WTC11 (cell line): ENCODE data around the gene TIGAR. TPM values are rescaled to one million over a fixed set of nuclear protein-coding genes. Genes with fewer than 3 reads are reported as not detected.
A peak's percentile ranks its signal among the peaks of the same experiment; 100 is the strongest.

Experiments
- ATAC-seq: fragments of 200-7000 bp; cut with Tn5 transposase; 2 replicates; pipeline ENCODE4 v1.10.0; 2021; ENCODE audit warnings: mild to moderate bottlenecking, moderate library complexity
- CTCF ChIA-PET: fragments of 300-600 bp; sonication (Branson Sonifier 250); formaldehyde crosslinking; loops from one replicate; lab custom pipeline; 2021; ENCODE audit warnings: antibody characterized with exemption; lab: Charles Lee
- POLR2A ChIA-PET: fragments of 350-600 bp; sonication (Branson Sonifier 250); formaldehyde crosslinking; loops from one replicate; lab custom pipeline; 2021; ENCODE audit warnings: antibody characterized with exemption; lab: Charles Lee
- DNase-seq: peaks from one replicate; pipeline ENCODE4 v3.0.0; 2021; ENCODE audit warnings: low spot score
- H3K27ac Mint-ChIP-seq: 2 replicates; pipeline ENCODE4 v1.8.0; 2021; ENCODE audit warnings: mixed read lengths
- H3K27me3 Mint-ChIP-seq: 2 replicates; pipeline ENCODE4 v1.8.0; 2021; ENCODE audit warnings: low read depth, mild to moderate bottlenecking, moderate library complexity, mixed read lengths
- H3K36me3 Mint-ChIP-seq: 2 replicates; pipeline ENCODE4 v1.8.0; 2021; ENCODE audit warnings: mixed read lengths
- H3K4me1 Mint-ChIP-seq: 2 replicates; pipeline ENCODE4 v1.8.0; 2022; ENCODE audit warnings: mixed read lengths
- H3K4me3 Mint-ChIP-seq: 2 replicates; pipeline ENCODE4 v1.8.0; 2021; ENCODE audit warnings: mild to moderate bottlenecking, moderate library complexity, mixed read lengths
- H3K9me3 Mint-ChIP-seq: 2 replicates; pipeline ENCODE4 v1.8.0; 2021; ENCODE audit warnings: mixed read lengths
- CBFB ChIP-seq: sonication (generic); formaldehyde crosslinking; IDR thresholded peaks from 2 replicates; pipeline ENCODE4 v1.8.1; 2022; ENCODE audit warnings: mild to moderate bottlenecking, low read depth, missing genetic modification reagents
- CREM ChIP-seq: sonication (generic); formaldehyde crosslinking; IDR thresholded peaks from 2 replicates; pipeline ENCODE4 v1.8.1; 2022; ENCODE audit warnings: mild to moderate bottlenecking, missing genetic modification reagents, moderate library complexity
- CTCF ChIP-seq: fragments of 200-600 bp; IDR thresholded peaks from 2 replicates; pipeline ENCODE4 v1.8.0; 2022; ENCODE audit warnings: antibody characterized with exemption
- EMX1 ChIP-seq: fragments of 250-450 bp; sonication (Bioruptor Pico); IDR thresholded peaks from 2 replicates; pipeline ENCODE4 v1.8.0; 2021; ENCODE audit warnings: mild to moderate bottlenecking
- ERG ChIP-seq: fragments of 250-450 bp; sonication (Bioruptor Pico); IDR thresholded peaks from 2 replicates; pipeline ENCODE4 v1.8.0; 2021; ENCODE audit warnings: mild to moderate bottlenecking
- ETV6 ChIP-seq: sonication (generic); formaldehyde crosslinking; IDR thresholded peaks from 2 replicates; pipeline ENCODE4 v1.8.1; 2022; ENCODE audit warnings: mild to moderate bottlenecking, missing genetic modification reagents
- FOXJ3 ChIP-seq: sonication (generic); formaldehyde crosslinking; IDR thresholded peaks from 2 replicates; pipeline ENCODE4 v1.9.0; 2021; ENCODE audit warnings: missing genetic modification reagents, mild to moderate bottlenecking, borderline replicate concordance
- GTF2I ChIP-seq: fragments of 250-450 bp; sonication (Bioruptor Pico); conservative IDR thresholded peaks from 2 replicates; pipeline ENCODE4 v1.4.0; 2021; ENCODE audit warnings: mild to moderate bottlenecking
- IRF2 ChIP-seq: sonication (generic); formaldehyde crosslinking; IDR thresholded peaks from 2 replicates; pipeline ENCODE4 v1.8.0; 2022; ENCODE audit warnings: low read depth, missing genetic modification reagents, borderline replicate concordance
- NR1H2 ChIP-seq: sonication (generic); formaldehyde crosslinking; IDR thresholded peaks from 2 replicates; pipeline ENCODE4 v1.9.0; 2021; ENCODE audit warnings: mild to moderate bottlenecking, moderate library complexity, missing genetic modification reagents
- NR3C1 ChIP-seq: sonication (generic); formaldehyde crosslinking; conservative IDR thresholded peaks from 2 replicates; pipeline ENCODE4 v1.8.1; 2023; ENCODE audit warnings: low read depth, mild to moderate bottlenecking, missing genetic modification reagents
- PRRX2 ChIP-seq: fragments of 250-450 bp; sonication (Bioruptor Pico); IDR thresholded peaks from 2 replicates; pipeline ENCODE4 v1.8.0; 2021; ENCODE audit warnings: mild to moderate bottlenecking
- SOX15 ChIP-seq: fragments of 250-450 bp; sonication (Bioruptor Pico); IDR thresholded peaks from 2 replicates; pipeline ENCODE4 v1.9.0; 2021; ENCODE audit warnings: mild to moderate bottlenecking
- ZBTB21 ChIP-seq: sonication (generic); formaldehyde crosslinking; IDR thresholded peaks from 2 replicates; pipeline ENCODE4 v1.8.1; 2023; ENCODE audit warnings: mild to moderate bottlenecking, missing genetic modification reagents, borderline replicate concordance
- ZNF317 ChIP-seq: sonication (generic); formaldehyde crosslinking; IDR thresholded peaks from 2 replicates; pipeline ENCODE4 v1.8.1; 2023; ENCODE audit warnings: low read depth, mild to moderate bottlenecking, moderate library complexity, missing genetic modification reagents, borderline replicate concordance
- ZNF532 ChIP-seq: fragments of 250-450 bp; sonication (Bioruptor Pico); IDR thresholded peaks from 2 replicates; pipeline ENCODE4 v1.9.0; 2021; ENCODE audit warnings: mild to moderate bottlenecking, borderline replicate concordance
- ZNF671 ChIP-seq: fragments of 250-450 bp; sonication (Bioruptor Pico); IDR thresholded peaks from 2 replicates; pipeline ENCODE4 v1.8.0; 2021; ENCODE audit warnings: mild to moderate bottlenecking
- ZSCAN18 ChIP-seq: fragments of 250-450 bp; sonication (Bioruptor Pico); IDR thresholded peaks from 2 replicates; pipeline ENCODE4 v2.1.2; 2022; ENCODE audit warnings: mild to moderate bottlenecking, moderate library complexity
- total RNA-seq: library from RNA; stranded (reverse); gene quantifications from 3 replicates; pipeline ENCODE4 v1.2.3, GENCODE V29; 2021
- TF ChIP-seq, protein P1 (sequence below): sonication (generic); formaldehyde crosslinking; IDR thresholded peaks from 2 replicates; pipeline ENCODE4 v1.8.1; 2022; ENCODE audit warnings: mild to moderate bottlenecking, missing genetic modification reagents, moderate library complexity, borderline replicate concordance
- TF ChIP-seq, protein P2 (sequence below): sonication (generic); formaldehyde crosslinking; IDR thresholded peaks from 2 replicates; pipeline ENCODE4 v1.8.1; 2023; ENCODE audit warnings: mild to moderate bottlenecking, missing genetic modification reagents, borderline replicate concordance
- TF ChIP-seq, protein P3 (sequence below): sonication (generic); formaldehyde crosslinking; IDR thresholded peaks from 2 replicates; pipeline ENCODE4 v1.8.0; 2022; ENCODE audit warnings: mild to moderate bottlenecking, missing genetic modification reagents

Gene TIGAR
- total RNA-seq, 1 experiment from 2014 or later, result 26.7 TPM

- ATAC-seq (peak; percentile 94), DNase-seq (peak; percentile 95)
- ChIA-PET CTCF (no interaction called here), POLR2A (no interaction called here)
- H3K4me3 Mint-ChIP-seq, result no peak overlapping the region
- peaks cover 24% of the 10 kb centered on the region for H3K36me3 Mint-ChIP-seq
- TF ChIP-seq ETV6 (no peak), ZBTB21 (CRISPR knock-in tag) (no peak), CTCF (peak; percentile 74), IRF2 (CRISPR knock-in tag) (no peak), FOXJ3 (no peak), NR3C1 (CRISPR knock-in tag) (no peak), ZNF532 (CRISPR knock-in tag) (0 out of 2 replicates have a peak, but pooled peaks have one; percentile 41), CBFB (no peak), ZNF317 (CRISPR knock-in tag) (no peak), ZSCAN18 (CRISPR knock-in tag) (0 out of 2 replicates have a peak, but pooled peaks have one; percentile 46), EMX1 (0 out of 2 replicates have a peak, but pooled peaks have one; percentile 71), NR1H2 (CRISPR knock-in tag) (no peak), PRRX2 (peak; percentile 89; the same call in 1 of the 2 replicates), SOX15 (CRISPR knock-in tag) (no peak), CREM (CRISPR knock-in tag) (no peak), ZNF671 (CRISPR knock-in tag) (peak; percentile 55; the same call in 1 of the 2 replicates), GTF2I (CRISPR knock-in tag) (no peak), ERG (CRISPR knock-in tag) (peak; percentile 56; the same call in 1 of the 2 replicates)
- TF ChIP-seq, protein P1, sequence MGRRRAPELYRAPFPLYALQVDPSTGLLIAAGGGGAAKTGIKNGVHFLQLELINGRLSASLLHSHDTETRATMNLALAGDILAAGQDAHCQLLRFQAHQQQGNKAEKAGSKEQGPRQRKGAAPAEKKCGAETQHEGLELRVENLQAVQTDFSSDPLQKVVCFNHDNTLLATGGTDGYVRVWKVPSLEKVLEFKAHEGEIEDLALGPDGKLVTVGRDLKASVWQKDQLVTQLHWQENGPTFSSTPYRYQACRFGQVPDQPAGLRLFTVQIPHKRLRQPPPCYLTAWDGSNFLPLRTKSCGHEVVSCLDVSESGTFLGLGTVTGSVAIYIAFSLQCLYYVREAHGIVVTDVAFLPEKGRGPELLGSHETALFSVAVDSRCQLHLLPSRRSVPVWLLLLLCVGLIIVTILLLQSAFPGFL (CRISPR knock-in tag), result no peak
- TF ChIP-seq, protein P2, sequence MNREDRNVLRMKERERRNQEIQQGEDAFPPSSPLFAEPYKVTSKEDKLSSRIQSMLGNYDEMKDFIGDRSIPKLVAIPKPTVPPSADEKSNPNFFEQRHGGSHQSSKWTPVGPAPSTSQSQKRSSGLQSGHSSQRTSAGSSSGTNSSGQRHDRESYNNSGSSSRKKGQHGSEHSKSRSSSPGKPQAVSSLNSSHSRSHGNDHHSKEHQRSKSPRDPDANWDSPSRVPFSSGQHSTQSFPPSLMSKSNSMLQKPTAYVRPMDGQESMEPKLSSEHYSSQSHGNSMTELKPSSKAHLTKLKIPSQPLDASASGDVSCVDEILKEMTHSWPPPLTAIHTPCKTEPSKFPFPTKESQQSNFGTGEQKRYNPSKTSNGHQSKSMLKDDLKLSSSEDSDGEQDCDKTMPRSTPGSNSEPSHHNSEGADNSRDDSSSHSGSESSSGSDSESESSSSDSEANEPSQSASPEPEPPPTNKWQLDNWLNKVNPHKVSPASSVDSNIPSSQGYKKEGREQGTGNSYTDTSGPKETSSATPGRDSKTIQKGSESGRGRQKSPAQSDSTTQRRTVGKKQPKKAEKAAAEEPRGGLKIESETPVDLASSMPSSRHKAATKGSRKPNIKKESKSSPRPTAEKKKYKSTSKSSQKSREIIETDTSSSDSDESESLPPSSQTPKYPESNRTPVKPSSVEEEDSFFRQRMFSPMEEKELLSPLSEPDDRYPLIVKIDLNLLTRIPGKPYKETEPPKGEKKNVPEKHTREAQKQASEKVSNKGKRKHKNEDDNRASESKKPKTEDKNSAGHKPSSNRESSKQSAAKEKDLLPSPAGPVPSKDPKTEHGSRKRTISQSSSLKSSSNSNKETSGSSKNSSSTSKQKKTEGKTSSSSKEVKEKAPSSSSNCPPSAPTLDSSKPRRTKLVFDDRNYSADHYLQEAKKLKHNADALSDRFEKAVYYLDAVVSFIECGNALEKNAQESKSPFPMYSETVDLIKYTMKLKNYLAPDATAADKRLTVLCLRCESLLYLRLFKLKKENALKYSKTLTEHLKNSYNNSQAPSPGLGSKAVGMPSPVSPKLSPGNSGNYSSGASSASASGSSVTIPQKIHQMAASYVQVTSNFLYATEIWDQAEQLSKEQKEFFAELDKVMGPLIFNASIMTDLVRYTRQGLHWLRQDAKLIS (CRISPR knock-in tag), result no peak
- TF ChIP-seq, protein P3, sequence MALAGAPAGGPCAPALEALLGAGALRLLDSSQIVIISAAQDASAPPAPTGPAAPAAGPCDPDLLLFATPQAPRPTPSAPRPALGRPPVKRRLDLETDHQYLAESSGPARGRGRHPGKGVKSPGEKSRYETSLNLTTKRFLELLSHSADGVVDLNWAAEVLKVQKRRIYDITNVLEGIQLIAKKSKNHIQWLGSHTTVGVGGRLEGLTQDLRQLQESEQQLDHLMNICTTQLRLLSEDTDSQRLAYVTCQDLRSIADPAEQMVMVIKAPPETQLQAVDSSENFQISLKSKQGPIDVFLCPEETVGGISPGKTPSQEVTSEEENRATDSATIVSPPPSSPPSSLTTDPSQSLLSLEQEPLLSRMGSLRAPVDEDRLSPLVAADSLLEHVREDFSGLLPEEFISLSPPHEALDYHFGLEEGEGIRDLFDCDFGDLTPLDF (CRISPR knock-in tag), result no peak
- H3K27ac Mint-ChIP-seq, result no peak overlapping the region
- H3K4me1 Mint-ChIP-seq, result peaks cover 4% of the 10 kb centered on the region; the same call in 1 of the 2 replicates
- H3K9me3 Mint-ChIP-seq, result peaks cover 24% of the 10 kb centered on the region
- H3K27me3 Mint-ChIP-seq, result no peaks in the 10 kb centered on the region
These were observed 35.0 kb downstream of the TIGAR start for GRCh38 chr12:4356041-4356327.
